Colonic mucosa (tissue), 4 donors: ENCODE results near the gene AMER2. TPM values are rescaled to one million over a fixed set of nuclear protein-coding genes. Genes with fewer than 3 reads are reported as not detected.

Experiments used
- DNase-seq: peaks from one replicate; pipeline ENCODE4 v3.0.0-alpha.2; 2020
- H3K27ac ChIP-seq: fragments of 200-600 bp; one replicate; pipeline ENCODE4 v1.8.0; 2021
- H3K27me3 ChIP-seq: fragments of 200-600 bp; one replicate; pipeline ENCODE4 v1.8.0; 2021
- H3K36me3 ChIP-seq: fragments of 200-600 bp; one replicate; pipeline ENCODE4 v1.8.0; 2021
- H3K4me1 ChIP-seq: fragments of 200-600 bp; one replicate; pipeline ENCODE4 v1.8.0; 2021; ENCODE audit warnings: mild to moderate bottlenecking
- H3K4me3 ChIP-seq: fragments of 200-600 bp; one replicate; pipeline ENCODE4 v1.8.0; 2021
- H3K9ac ChIP-seq, 2 donors: one replicate each; pipeline ENCODE4 v1.7.0; 2013; ENCODE audit warnings: control low read depth in 2 of 2, low read depth in 2 of 2, low read length in 2 of 2
- H3K9me3 ChIP-seq: fragments of 200-600 bp; one replicate; pipeline ENCODE4 v1.8.0; 2021
- intact Hi-C: fragments of 100-400 bp; cut with DNase I; formaldehyde crosslinking; loops from one replicate; pipeline ENCODE4 v1.14.1; 2022
- total RNA-seq, 2 donors: library from RNA; stranded (reverse); fragmentation: NEBNext Ultra II Directional in 1 of 2; extraction: Animal tissue kit (Norgen Biotek cat#: 25700) in 1 of 2; gene quantifications; one replicate each; pipeline ENCODE4 v1.2.1, GENCODE V29; 2021
- TF ChIP-seq, protein P1 (sequence below): fragments of 200-600 bp; IDR thresholded peaks from one replicate; pipeline ENCODE4 v1.8.0; 2022; ENCODE audit warnings: antibody characterized with exemption, mild to moderate bottlenecking
- donor health status: healthy.
- donor health status: DM: no; HTN: no; CAD: no.
- donor health status: DM: no; HTN: no; CAD: no.

Gene AMER2
- total RNA-seq, 2 donors from 2014 or later, result 0.08 TPM; not detected in 1

DNA sequence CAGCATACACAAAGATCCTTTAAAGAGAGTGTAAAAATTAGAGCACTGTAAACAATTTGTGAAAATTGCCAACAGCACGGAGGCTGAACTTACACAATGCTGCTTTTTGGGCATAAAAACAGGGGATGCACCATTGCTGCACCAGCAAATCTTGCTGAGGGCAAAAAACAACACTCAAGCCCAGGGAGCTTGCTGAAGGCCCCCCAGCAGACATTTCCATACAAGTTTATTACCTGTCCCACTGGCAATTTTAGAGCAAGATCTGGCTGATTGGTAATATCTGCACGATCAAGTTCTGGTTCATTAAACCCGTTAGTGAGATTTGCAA is 34.3 kb downstream of the AMER2 start:
- TF ChIP-seq, protein P1, sequence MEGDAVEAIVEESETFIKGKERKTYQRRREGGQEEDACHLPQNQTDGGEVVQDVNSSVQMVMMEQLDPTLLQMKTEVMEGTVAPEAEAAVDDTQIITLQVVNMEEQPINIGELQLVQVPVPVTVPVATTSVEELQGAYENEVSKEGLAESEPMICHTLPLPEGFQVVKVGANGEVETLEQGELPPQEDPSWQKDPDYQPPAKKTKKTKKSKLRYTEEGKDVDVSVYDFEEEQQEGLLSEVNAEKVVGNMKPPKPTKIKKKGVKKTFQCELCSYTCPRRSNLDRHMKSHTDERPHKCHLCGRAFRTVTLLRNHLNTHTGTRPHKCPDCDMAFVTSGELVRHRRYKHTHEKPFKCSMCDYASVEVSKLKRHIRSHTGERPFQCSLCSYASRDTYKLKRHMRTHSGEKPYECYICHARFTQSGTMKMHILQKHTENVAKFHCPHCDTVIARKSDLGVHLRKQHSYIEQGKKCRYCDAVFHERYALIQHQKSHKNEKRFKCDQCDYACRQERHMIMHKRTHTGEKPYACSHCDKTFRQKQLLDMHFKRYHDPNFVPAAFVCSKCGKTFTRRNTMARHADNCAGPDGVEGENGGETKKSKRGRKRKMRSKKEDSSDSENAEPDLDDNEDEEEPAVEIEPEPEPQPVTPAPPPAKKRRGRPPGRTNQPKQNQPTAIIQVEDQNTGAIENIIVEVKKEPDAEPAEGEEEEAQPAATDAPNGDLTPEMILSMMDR, result no peak
- Histone ChIP-seq H3K4me3 (no peak overlapping the region), H3K9me3 (no peaks in the 10 kb centered on the region), H3K27ac (no peak overlapping the region), H3K4me1 (no peaks in the 10 kb centered on the region), H3K27me3 (no peaks in the 10 kb centered on the region), H3K36me3 (no peaks in the 10 kb centered on the region), H3K9ac (no peak overlapping the region)
- intact Hi-C loops, result no loop called here
- peak; percentile 4 for DNase-seq

DNA sequence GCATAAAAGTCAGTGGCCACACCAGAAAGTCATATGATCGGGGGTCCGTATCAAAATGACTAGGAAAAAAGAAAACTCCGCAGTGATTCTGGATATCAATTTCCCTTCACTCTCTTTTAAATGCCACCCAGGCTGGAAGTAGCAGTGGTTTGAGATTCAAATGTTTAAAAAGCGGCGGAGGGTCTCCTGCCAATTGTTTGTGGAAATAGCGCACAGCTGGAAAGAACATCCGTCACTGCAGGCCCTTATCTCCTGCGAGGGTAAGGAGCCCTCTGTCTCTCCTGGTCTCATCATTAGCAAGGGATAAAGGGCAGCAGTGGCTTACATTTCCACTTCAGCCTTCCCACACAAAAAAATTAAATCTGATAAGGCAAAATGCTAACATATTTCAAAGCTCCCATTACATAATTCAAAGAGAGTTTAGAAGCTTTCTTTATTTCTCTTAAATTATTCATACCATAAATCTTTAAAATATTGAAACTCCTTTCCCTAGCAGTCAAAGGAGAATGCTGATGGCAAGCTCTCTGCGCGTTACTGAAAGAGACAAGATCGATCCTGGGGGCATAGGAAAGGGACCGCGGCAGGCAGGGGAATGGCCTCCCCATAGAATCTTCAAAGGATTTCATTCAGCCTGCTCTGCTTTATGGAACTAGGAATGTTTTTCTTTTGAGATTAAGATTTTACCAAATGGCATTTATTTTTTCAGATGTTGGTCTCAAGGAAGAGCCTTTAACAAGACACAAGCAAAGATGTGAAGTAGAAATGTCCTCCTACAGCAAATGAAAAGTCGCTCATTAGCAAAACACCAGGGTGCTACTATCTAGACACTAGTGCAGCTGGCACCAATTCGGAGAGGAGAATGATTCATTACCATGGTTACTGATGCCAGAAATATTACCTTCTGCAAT is 35.0 kb downstream of the AMER2 start:
- Histone ChIP-seq H3K27me3 (no peaks in the 10 kb centered on the region), H3K4me1 (no peaks in the 10 kb centered on the region), H3K27ac (no peak overlapping the region), H3K9ac (no peak overlapping the region), H3K36me3 (no peaks in the 10 kb centered on the region), H3K9me3 (no peaks in the 10 kb centered on the region), H3K4me3 (no peak overlapping the region)
- TF ChIP-seq, protein P1, result no peak
- DNase-seq, result peak; percentile 2
- intact Hi-C loops, result no loop called here

DNA sequence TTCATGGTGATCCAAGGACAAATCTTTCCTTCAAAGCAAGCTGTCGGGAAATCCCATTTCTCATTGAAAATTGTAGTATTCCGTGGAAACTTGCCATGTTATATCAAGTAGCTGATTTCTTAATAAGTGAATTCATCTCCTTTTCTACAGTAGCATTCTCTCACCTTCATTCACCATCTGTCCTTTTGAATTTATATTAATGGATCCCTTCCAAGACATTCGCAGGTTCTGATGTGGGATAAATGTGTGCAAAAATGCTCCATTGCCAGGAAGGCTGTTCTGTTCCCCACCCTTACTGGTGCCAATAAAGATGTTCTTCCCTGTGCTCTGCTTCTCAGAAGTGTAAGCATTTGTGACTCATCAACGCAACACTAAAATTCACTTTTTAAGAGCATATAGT is 36.2 kb downstream of the AMER2 start:
- Histone ChIP-seq H3K36me3 (no peaks in the 10 kb centered on the region), H3K27ac (no peak overlapping the region), H3K9me3 (no peaks in the 10 kb centered on the region), H3K4me3 (no peak overlapping the region), H3K4me1 (no peaks in the 10 kb centered on the region), H3K9ac (no peak overlapping the region), H3K27me3 (no peaks in the 10 kb centered on the region)
- no peak for DNase-seq
- TF ChIP-seq, protein P1, result no peak
- intact Hi-C loops, result no loop called here

DNA sequence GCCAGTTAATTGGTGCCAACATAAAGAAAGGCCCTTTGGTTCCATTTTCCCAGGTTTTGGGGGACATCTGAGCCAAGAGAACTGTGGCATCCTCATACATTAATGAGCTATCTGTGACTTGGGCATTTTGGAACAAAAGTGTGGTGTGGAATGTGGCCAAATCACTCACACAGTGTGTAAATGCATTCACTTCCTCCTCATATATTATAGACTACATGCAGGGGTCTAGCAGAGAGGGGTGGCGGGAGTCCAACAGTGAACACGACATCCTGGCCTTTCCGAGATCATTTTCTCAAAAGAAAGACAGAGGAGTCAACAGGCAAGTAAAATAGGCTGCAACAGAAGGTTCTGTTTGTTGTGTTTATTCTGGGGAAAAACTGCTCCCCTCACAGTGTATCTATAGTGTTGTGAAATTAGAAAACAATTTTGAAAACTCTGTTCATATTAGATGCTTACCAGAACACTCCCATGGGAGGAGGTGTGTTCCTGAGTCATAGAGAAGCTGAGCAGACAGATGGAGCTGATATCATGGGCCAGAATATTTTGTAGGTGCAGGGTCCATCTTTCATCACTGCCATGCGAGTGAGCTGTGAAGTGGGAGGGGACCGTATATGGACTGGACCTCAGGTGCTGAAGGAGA is 39.2 kb downstream of the AMER2 start:
- TF ChIP-seq, protein P1, result no peak
- Histone ChIP-seq H3K9ac (no peak overlapping the region), H3K36me3 (no peaks in the 10 kb centered on the region), H3K4me3 (no peak overlapping the region), H3K27ac (no peak overlapping the region), H3K9me3 (no peaks in the 10 kb centered on the region), H3K4me1 (no peaks in the 10 kb centered on the region), H3K27me3 (no peaks in the 10 kb centered on the region)
- intact Hi-C loops, result no loop called here
- no peak for DNase-seq

DNA sequence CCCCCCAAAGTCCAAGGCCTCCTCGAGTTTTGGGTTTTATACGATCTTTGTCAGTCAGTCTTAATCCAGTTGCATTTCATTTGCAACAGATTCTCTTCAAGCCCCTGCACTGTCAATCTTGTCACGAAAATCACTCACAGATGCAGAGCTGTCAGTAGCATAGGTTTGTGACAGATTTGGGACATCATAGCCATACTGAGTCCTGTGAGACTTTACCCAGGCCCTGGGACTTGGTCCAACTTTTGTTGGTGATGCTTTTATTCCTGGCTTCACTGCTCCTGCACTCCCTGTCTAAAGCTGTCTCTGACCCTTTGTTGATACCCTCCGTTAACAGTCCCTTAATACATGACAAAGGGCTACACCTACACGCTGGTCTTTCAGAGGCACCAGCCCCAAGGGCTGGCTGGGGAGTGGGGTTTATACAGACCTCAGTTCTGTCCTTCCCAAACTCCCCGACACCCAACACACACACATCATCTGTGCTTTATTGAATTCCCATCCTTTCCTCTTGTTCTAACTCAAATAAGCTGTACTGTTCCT is 40.1 kb downstream of the AMER2 start:
- H3K27ac ChIP-seq, result no peak overlapping the region
- TF ChIP-seq, protein P1, result no peak
- no peaks in the 10 kb centered on the region for H3K36me3 ChIP-seq
- H3K27me3 ChIP-seq, result no peaks in the 10 kb centered on the region
- no peaks in the 10 kb centered on the region for H3K4me1 ChIP-seq
- no peak overlapping the region for H3K4me3 ChIP-seq
- intact Hi-C loops, result no loop called here
- no peaks in the 10 kb centered on the region for H3K9me3 ChIP-seq
- H3K9ac ChIP-seq, result no peak overlapping the region
- no peak for DNase-seq
